Heart left ventricle (tissue), 16 donors: ENCODE data around the gene PYGL. TPM values are rescaled to one million over a fixed set of nuclear protein-coding genes. Genes with fewer than 3 reads are reported as not detected.

Experiments
- ATAC-seq, 4 donors: fragments of 200-7000 bp; cut with Tn5 transposase; one replicate each; pipeline ENCODE4 v1.9.1; 2020 to 2022; ENCODE audit warnings: moderate library complexity in 4 of 4, mild to moderate bottlenecking in 3 of 4, moderate number of reproducible peaks in 1 of 4
- DNase-seq, 5 donors: peaks; one replicate each; pipeline ENCODE4 v3.0.0-alpha.2; 2020
- H3K27ac ChIP-seq, 12 donors: fragments of 200-600 bp; sonication (generic) in 4 of 12; one replicate each; pipeline versions ENCODE4 v1.5.0 to v1.8.0; 2016 to 2022; ENCODE audit warnings: mild to moderate bottlenecking in 2 of 12
- H3K27me3 ChIP-seq, 9 donors: fragments of 200-600 bp; sonication (generic) in 2 of 9; one replicate each; pipeline versions ENCODE4 v1.5.1 to v1.8.0; 2016 to 2022; ENCODE audit warnings: mild to moderate bottlenecking in 3 of 9
- H3K36me3 ChIP-seq, 9 donors: fragments of 200-600 bp; sonication (generic) in 2 of 9; one replicate each; pipeline versions ENCODE4 v1.5.0 to v1.8.0; 2018 to 2022; ENCODE audit warnings: mild to moderate bottlenecking in 2 of 9
- H3K4me1 ChIP-seq, 12 donors: fragments of 200-600 bp; sonication (generic) in 4 of 12; one replicate each; pipeline versions ENCODE4 v1.5.0 to v1.8.0; 2016 to 2022; ENCODE audit warnings: mild to moderate bottlenecking in 3 of 12
- H3K4me3 ChIP-seq, 12 donors: fragments of 200-600 bp; sonication (generic) in 4 of 12; one replicate each; pipeline versions ENCODE4 v1.5.0 to v1.8.0; 2017 to 2022; ENCODE audit warnings: mild to moderate bottlenecking in 9 of 12, moderate library complexity in 4 of 12
- H3K9me3 ChIP-seq, 12 donors: fragments of 200-600 bp; sonication (generic) in 4 of 12; one replicate each; pipeline versions ENCODE4 v1.5.0 to v1.8.0; 2016 to 2022; ENCODE audit warnings: mild to moderate bottlenecking in 1 of 12
- CTCF ChIP-seq, 12 donors: fragments of 200-600 bp; sonication (generic) in 4 of 12; IDR thresholded peaks; one replicate each; pipeline versions ENCODE4 v1.5.0 to v1.8.0; 2018 to 2022; ENCODE audit warnings: antibody characterized with exemption in 12 of 12, mild to moderate bottlenecking in 5 of 12
- POLR2A ChIP-seq, 2 donors: fragments of 450-650 bp; IDR thresholded peaks; one replicate each; pipeline ENCODE4 v1.6.1; 2017; ENCODE audit warnings: antibody characterized with exemption in 2 of 2, mild to moderate bottlenecking in 2 of 2, moderate library complexity in 2 of 2
- WGBS, 4 donors: extraction: QIAGEN DNeasy Blood & Tissue Kit in 2 of 4; methylation state at CpG; one replicate each; pipeline versions ENCODE4 v1.1.5 to v1.1.7; 2013 to 2018; 5-methylcytosine and 5-hydroxymethylcytosine counted together
- intact Hi-C, 10 donors: fragments of 100-400 bp; cut with DNase I; formaldehyde crosslinking; loops; one replicate each; pipeline versions ENCODE4 v1.11.1 to v1.14.2; 2022
- polyA plus RNA-seq, 2 donors: library from polyadenylated mRNA; stranded (reverse); fragments of 200-250 nt; gene quantifications; one replicate each; pipeline ENCODE4 v1.2.3, GENCODE V29; 2013
- total RNA-seq, 9 donors: library from RNA; depleted of rRNA in 2 of 9; stranded (reverse); fragments of >200 nt in 2 of 9; fragmentation: NEBNext Ultra II Directional in 3 of 9; extraction: Animal tissue kit (Norgen Biotek cat#: 25700) in 3 of 9; gene quantifications; one replicate each; pipeline versions ENCODE4 v1.1.0 to v1.2.4, GENCODE V29; 2016 to 2023
- donor health status: ischemic (EF 13 %, LVEDD 7.1; RV severe dilation, severe dysfunction).
- donor health status: healthy with polysubstance abuse.
- donor health status: DM: no; HTN: yes; CAD: no.
- donor health status: DM: no; HTN: no; CAD: no.
- donor health status: ischemic (EF 25% LVEDD 6.9; RV normal size, moderate dysfunction).
- donor health status: ischemic (EF 25% LVEDD 5.7; RV mildly dilated, moderate dysfunction).
- donor health status: healthy.
- donor health status: DM: yes; HTN: yes; CAD: no.
- donor health status: ischemic (EF 35%, LVEDD 5.7; RV mildly dilated, moderate dysfunction).
- donor health status: nonischemic (EF 11% LVEDD 7.7; RV severe dilation, severe dysfunction).
- donor health status: DM: yes; HTN: yes; CAD: no.
- donor health status: PGD.
- donor health status: ischemic (EF 29% LVEDD 5.4; RV normal size, mild dysfunction).
- donor health status: nonischemic (EF 23%, LVEDD 6.1; RV moderate dilation, normal function).

Gene PYGL
- total and polyA plus RNA-seq, 11 donors, result 2.3 to 25.5 (median 6.7) TPM

- no peaks in the 10 kb centered on the region for H3K27me3 ChIP-seq
- 77 to 90% (median 83%) methylated on average over 5 of the region's 5 CpGs for WGBS, 4 donors
- H3K4me3 ChIP-seq, result no peak overlapping the region
- DNase-seq (no peak), ATAC-seq (no peak)
- no peaks in the 10 kb centered on the region for H3K36me3 ChIP-seq
- intact Hi-C loops, result loop anchor here in 2 of 10 donors (5.0 kb wide), 1 partner anchor 74 kb away; no protein-coding TSS in a partner anchor
- peaks cover 0 to 11% (median 6%) of the 10 kb centered on the region in 12 donors for H3K4me1 ChIP-seq
- TF ChIP-seq CTCF (IDR thresholded peaks at IDR 0.05) (no peak), POLR2A (IDR thresholded peaks at IDR 0.05) (no peak)
- H3K27ac ChIP-seq, result no peak overlapping the region
- H3K9me3 ChIP-seq, result no peaks in the 10 kb centered on the region
Observed at GRCh38 chr14:50856660-50857059, 87.6 kb downstream of the PYGL start.

- ATAC-seq (no peak), DNase-seq (no peak)
- Histone ChIP-seq H3K4me1 (peaks cover 0 to 11% (median 6%) of the 10 kb centered on the region in 12 donors), H3K36me3 (no peaks in the 10 kb centered on the region), H3K27me3 (no peaks in the 10 kb centered on the region), H3K4me3 (no peak overlapping the region), H3K9me3 (no peaks in the 10 kb centered on the region), H3K27ac (no peak overlapping the region)
- intact Hi-C loops, result loop anchor here in 2 of 10 donors (5.0 kb wide), 1 partner anchor 73 kb away; no protein-coding TSS in a partner anchor
- TF ChIP-seq CTCF (IDR thresholded peaks at IDR 0.05), result no peak
- 53 to 82% (median 70%) methylated on average over 1 of the region's 1 CpG for WGBS, 4 donors
Observed at GRCh38 chr14:50855558-50855957, 88.7 kb downstream of the PYGL start.

Other genes starting within 250 kb of the PYGL start
- gene NIN, start 113.3 kb downstream of the PYGL start, total RNA-seq, result 10 to 100 TPM; 17.9 to 48.3 (median 25.8) TPM
- 10 to 100 TPM; 11.7 to 12.5 TPM for gene NIN, start 113.3 kb downstream of the PYGL start, polyA plus RNA-seq
- 1 to 10 TPM in 1 of 9 donors, not detected in 8; 1.2 TPM for gene ABHD12B, start 72.4 kb downstream of the PYGL start, total RNA-seq
- not detected for gene ABHD12B, start 72.4 kb downstream of the PYGL start, polyA plus RNA-seq
- 1 to 10 TPM in 1 of 9 donors, under 1 TPM in 8; 0.20 to 1.7 (median 0.74) TPM for gene TRIM9, start 150.6 kb upstream of the PYGL start, total RNA-seq
- gene TRIM9, start 150.6 kb upstream of the PYGL start, polyA plus RNA-seq, result under 1 TPM; 0.34 to 0.47 TPM